Measurements from ENCODE around the gene PEPD.

PEPD gene
- long read RNA-seq, transcript PEPD-201 (15 exons, 1,910 nt) = major isoform, 444 of 500 reads
- long read RNA-seq, transcript PEPD-202 (13 exons, 1,754 nt) = minor isoform, 8 of 500 reads
- long read RNA-seq, partial matches to known transcripts = 20 of 500 reads
- long read RNA-seq, other reads (novel, unspliced or antisense) = 28 of 500 reads

- no peak within 1 kb of the TSS for H3K27ac ChIP-seq (replicated peaks)
- H3K4me3 ChIP-seq (replicated peaks; ENCODE audit: insufficient read depth, low read length) = peak within 1 kb of the TSS; percentile 98
- DNase-seq (ENCODE audit: low read depth in 1 of 2, low spot score in 1 of 2) = peak; percentile 75
- TF ChIP-seq REST (IDR thresholded peaks at IDR 0.05; ENCODE audit: insufficient replicate concordance, low read depth) = peak; percentile 57
- peak; percentile 75; the same call in 1 of the 2 replicates for TF ChIP-seq POLR2AphosphoS5 (IDR thresholded peaks at IDR 0.05; ENCODE audit: low read depth)
- TF ChIP-seq SPI1 (IDR thresholded peaks at IDR 0.05; ENCODE audit: borderline replicate concordance, low read depth) = no peak
- H3K27me3 ChIP-seq (ENCODE audit: insufficient read depth, poor library complexity, severe bottlenecking) = peaks cover 2% of the 10 kb centered on the region
These were observed at the start of gene PEPD for GRCh38 chr19:33521480-33522370. TSS of gene PEPD (minus strand) at chr19:33521791. CDS start at chr19:33521760, 31 bp downstream.

- DNase-seq (ENCODE audit: low read depth in 1 of 2, low spot score in 1 of 2) = no peak
- H3K4me3 ChIP-seq (replicated peaks; ENCODE audit: insufficient read depth, low read length) = no peak overlapping the region
- H3K27ac ChIP-seq (replicated peaks) = no peak overlapping the region
- no peak for TF ChIP-seq GABPA (IDR thresholded peaks at IDR 0.05; ENCODE audit: low read depth)
- no peak for TF ChIP-seq CTCF (IDR thresholded peaks at IDR 0.05; ENCODE audit: insufficient read depth, low read length)
- no peak for TF ChIP-seq REST (IDR thresholded peaks at IDR 0.05; ENCODE audit: insufficient replicate concordance, low read depth)
- no peak for TF ChIP-seq SPI1 (IDR thresholded peaks at IDR 0.05; ENCODE audit: borderline replicate concordance, low read depth)
- no peak for TF ChIP-seq POLR2AphosphoS5 (IDR thresholded peaks at IDR 0.05; ENCODE audit: low read depth)
- peaks cover 3% of the 10 kb centered on the region for H3K27me3 ChIP-seq (ENCODE audit: insufficient read depth, poor library complexity, severe bottlenecking)
These were observed 48.2 kb upstream of the PEPD start for GRCh38 chr19:33569821-33570220.

GRCh38 chr19:33568706-33569105, 47.1 kb upstream of the PEPD start:
- no peak for DNase-seq (ENCODE audit: low read depth in 1 of 2, low spot score in 1 of 2)
- H3K4me3 ChIP-seq (replicated peaks; ENCODE audit: insufficient read depth, low read length) = no peak overlapping the region
- TF ChIP-seq POLR2AphosphoS5 (IDR thresholded peaks at IDR 0.05; ENCODE audit: low read depth) (no peak), GABPA (IDR thresholded peaks at IDR 0.05; ENCODE audit: low read depth) (no peak), CTCF (IDR thresholded peaks at IDR 0.05; ENCODE audit: insufficient read depth, low read length) (no peak), SPI1 (IDR thresholded peaks at IDR 0.05; ENCODE audit: borderline replicate concordance, low read depth) (no peak), REST (IDR thresholded peaks at IDR 0.05; ENCODE audit: insufficient replicate concordance, low read depth) (no peak)
- H3K27ac ChIP-seq (replicated peaks) = no peak overlapping the region
- peaks cover 3% of the 10 kb centered on the region for H3K27me3 ChIP-seq (ENCODE audit: insufficient read depth, poor library complexity, severe bottlenecking)

Data from HL-60 (cell line).